Activated T-cell treated with anti-CD3 and anti-CD28 coated beads, Interleukin-2, amount 50 U/mL, for 4 hours (primary cell): ENCODE data around the gene BABAM2. TPM values are rescaled to one million over a fixed set of nuclear protein-coding genes. Genes with fewer than 3 reads are reported as not detected.

Experiments used
- ATAC-seq, 2 donors: fragments of 200-7000 bp; cut with Tn5 transposase; one replicate each; pipeline ENCODE4 v1.10.0; 2021
- DNase-seq: peaks from one replicate; pipeline ENCODE4 v3.0.0-alpha.2; 2020
- H3K27me3 Mint-ChIP-seq: one replicate; pipeline ENCODE4 v1.8.0; 2021; ENCODE audit warnings: low read depth, mixed read lengths
- H3K36me3 Mint-ChIP-seq: one replicate; pipeline ENCODE4 v1.8.0; 2022; ENCODE audit warnings: mixed read lengths; ENCODE audit not compliant: insufficient read depth
- H3K4me1 Mint-ChIP-seq: one replicate; pipeline ENCODE4 v1.8.0; 2021; ENCODE audit warnings: low read depth, mixed read lengths
- H3K4me3 Mint-ChIP-seq: one replicate; pipeline ENCODE4 v1.8.0; 2021; ENCODE audit warnings: mild to moderate bottlenecking, moderate library complexity, mixed read lengths
- H3K9me3 Mint-ChIP-seq: one replicate; pipeline ENCODE4 v1.8.0; 2021; ENCODE audit warnings: mixed read lengths
- total RNA-seq, 3 donors: library from RNA; stranded (reverse); gene quantifications; one replicate each; pipeline ENCODE4 v1.2.1, GENCODE V29; 2021

Gene BABAM2
- total RNA-seq, 3 donors from 2014 or later = 34.3 to 45.9 (median 35.6) TPM

- DNase-seq = no peak
- ATAC-seq = no peak
Observed at GRCh38 chr2:28135324-28135723, 244.8 kb downstream of the BABAM2 start.

GRCh38 chr2:28135799-28136198, 245.3 kb downstream of the BABAM2 start:
- Mint-ChIP-seq H3K27me3 (no peaks in the 10 kb centered on the region), H3K4me3 (no peak overlapping the region), H3K36me3 (peaks cover 23% of the 10 kb centered on the region), H3K9me3 (no peaks in the 10 kb centered on the region), H3K4me1 (peaks cover 34% of the 10 kb centered on the region)
- DNase-seq = no peak
- ATAC-seq = no peak

More at GRCh38 chr2:28135324-28135723, 244.8 kb downstream of the BABAM2 start:
- peaks cover 34% of the 10 kb centered on the region for H3K4me1 Mint-ChIP-seq
- no peaks in the 10 kb centered on the region for H3K9me3 Mint-ChIP-seq
- no peaks in the 10 kb centered on the region for H3K27me3 Mint-ChIP-seq
- no peak overlapping the region for H3K4me3 Mint-ChIP-seq
- H3K36me3 Mint-ChIP-seq = peaks cover 23% of the 10 kb centered on the region

GRCh38 chr2:28136556-28136955, 246.0 kb downstream of the BABAM2 start:
- no peak for ATAC-seq
- no peak for DNase-seq
- H3K36me3 Mint-ChIP-seq = peaks cover 23% of the 10 kb centered on the region
- no peaks in the 10 kb centered on the region for H3K27me3 Mint-ChIP-seq
- peaks cover 34% of the 10 kb centered on the region for H3K4me1 Mint-ChIP-seq
- no peaks in the 10 kb centered on the region for H3K9me3 Mint-ChIP-seq
- no peak overlapping the region for H3K4me3 Mint-ChIP-seq

GRCh38 chr2:28137221-28137620, 246.7 kb downstream of the BABAM2 start:
- peaks cover 34% of the 10 kb centered on the region for H3K4me1 Mint-ChIP-seq
- no peaks in the 10 kb centered on the region for H3K27me3 Mint-ChIP-seq
- peaks cover 22% of the 10 kb centered on the region for H3K36me3 Mint-ChIP-seq
- DNase-seq = no peak
- ATAC-seq = no peak
- H3K4me3 Mint-ChIP-seq = no peak overlapping the region
- no peaks in the 10 kb centered on the region for H3K9me3 Mint-ChIP-seq

- Mint-ChIP-seq H3K4me3 (no peak overlapping the region), H3K9me3 (no peaks in the 10 kb centered on the region), H3K27me3 (no peaks in the 10 kb centered on the region), H3K4me1 (no peaks in the 10 kb centered on the region), H3K36me3 (peaks cover 21% of the 10 kb centered on the region)
- no peak for DNase-seq
- no peak for ATAC-seq
Observed at GRCh38 chr2:28142386-28142785, 251.9 kb downstream of the BABAM2 start.

GRCh38 chr2:28148000-28148399, 257.5 kb downstream of the BABAM2 start:
- H3K9me3 Mint-ChIP-seq = no peaks in the 10 kb centered on the region
- peaks cover 29% of the 10 kb centered on the region for H3K36me3 Mint-ChIP-seq
- no peaks in the 10 kb centered on the region for H3K27me3 Mint-ChIP-seq
- H3K4me1 Mint-ChIP-seq = no peaks in the 10 kb centered on the region
- no peak for DNase-seq
- no peak for ATAC-seq
- no peak overlapping the region for H3K4me3 Mint-ChIP-seq

- no peak overlapping the region for H3K4me3 Mint-ChIP-seq
- no peaks in the 10 kb centered on the region for H3K9me3 Mint-ChIP-seq
- no peaks in the 10 kb centered on the region for H3K4me1 Mint-ChIP-seq
- H3K36me3 Mint-ChIP-seq = peaks cover 34% of the 10 kb centered on the region
- no peak for ATAC-seq
- DNase-seq = no peak
- H3K27me3 Mint-ChIP-seq = no peaks in the 10 kb centered on the region
Observed at GRCh38 chr2:28148566-28148965, 258.0 kb downstream of the BABAM2 start.

GRCh38 chr2:28150236-28150915, 259.8 kb downstream of the BABAM2 start:
- ATAC-seq = no peak
- no peak overlapping the region for H3K4me3 Mint-ChIP-seq
- H3K36me3 Mint-ChIP-seq = peaks cover 43% of the 10 kb centered on the region
- DNase-seq = no peak
- H3K27me3 Mint-ChIP-seq = no peaks in the 10 kb centered on the region
- peaks cover 12% of the 10 kb centered on the region for H3K9me3 Mint-ChIP-seq
- H3K4me1 Mint-ChIP-seq = no peaks in the 10 kb centered on the region

GRCh38 chr2:28150994-28151393, 260.5 kb downstream of the BABAM2 start:
- ATAC-seq = no peak
- Mint-ChIP-seq H3K9me3 (peaks cover 18% of the 10 kb centered on the region), H3K27me3 (no peaks in the 10 kb centered on the region), H3K36me3 (peaks cover 45% of the 10 kb centered on the region), H3K4me1 (no peaks in the 10 kb centered on the region), H3K4me3 (no peak overlapping the region)
- DNase-seq = no peak

GRCh38 chr2:28152585-28153280, 262.2 kb downstream of the BABAM2 start:
- Mint-ChIP-seq H3K4me1 (no peaks in the 10 kb centered on the region), H3K4me3 (no peak overlapping the region), H3K27me3 (no peaks in the 10 kb centered on the region), H3K36me3 (peaks cover 49% of the 10 kb centered on the region), H3K9me3 (peaks cover 21% of the 10 kb centered on the region)
- DNase-seq = no peak
- no peak for ATAC-seq

GRCh38 chr2:28153851-28154250, 263.3 kb downstream of the BABAM2 start:
- DNase-seq = no peak
- H3K36me3 Mint-ChIP-seq = peaks cover 52% of the 10 kb centered on the region
- H3K4me1 Mint-ChIP-seq = no peaks in the 10 kb centered on the region
- no peaks in the 10 kb centered on the region for H3K27me3 Mint-ChIP-seq
- H3K9me3 Mint-ChIP-seq = peaks cover 21% of the 10 kb centered on the region
- no peak for ATAC-seq
- no peak overlapping the region for H3K4me3 Mint-ChIP-seq

GRCh38 chr2:28155086-28155485, 264.6 kb downstream of the BABAM2 start:
- Mint-ChIP-seq H3K9me3 (peaks cover 21% of the 10 kb centered on the region), H3K4me1 (no peaks in the 10 kb centered on the region), H3K36me3 (peaks cover 54% of the 10 kb centered on the region), H3K27me3 (no peaks in the 10 kb centered on the region), H3K4me3 (no peak overlapping the region)
- no peak for DNase-seq
- no peak for ATAC-seq

GRCh38 chr2:28155627-28156026, 265.1 kb downstream of the BABAM2 start:
- Mint-ChIP-seq H3K27me3 (no peaks in the 10 kb centered on the region), H3K4me1 (no peaks in the 10 kb centered on the region), H3K9me3 (peaks cover 21% of the 10 kb centered on the region), H3K36me3 (peaks cover 51% of the 10 kb centered on the region), H3K4me3 (no peak overlapping the region)
- ATAC-seq (no peak), DNase-seq (no peak)

GRCh38 chr2:28158791-28159190, 268.3 kb downstream of the BABAM2 start:
- DNase-seq (no peak), ATAC-seq (no peak)
- no peaks in the 10 kb centered on the region for H3K4me1 Mint-ChIP-seq
- peaks cover 21% of the 10 kb centered on the region for H3K9me3 Mint-ChIP-seq
- peaks cover 36% of the 10 kb centered on the region for H3K36me3 Mint-ChIP-seq
- H3K4me3 Mint-ChIP-seq = no peak overlapping the region
- H3K27me3 Mint-ChIP-seq = no peaks in the 10 kb centered on the region

- Mint-ChIP-seq H3K9me3 (peaks cover 2% of the 10 kb centered on the region), H3K4me1 (no peaks in the 10 kb centered on the region), H3K27me3 (no peaks in the 10 kb centered on the region), H3K4me3 (no peak overlapping the region), H3K36me3 (peaks cover 24% of the 10 kb centered on the region)
- DNase-seq (no peak), ATAC-seq (no peak)
Observed at GRCh38 chr2:28160986-28161425, 270.5 kb downstream of the BABAM2 start.
